Activated naive CD4-positive, alpha-beta T cell treated with anti-CD3 and anti-CD28 coated beads for 36 hours (primary cell): ENCODE measurements around the gene MKLN1. TPM values are rescaled to one million over a fixed set of nuclear protein-coding genes. Genes with fewer than 3 reads are reported as not detected.

Experiments used
- CTCF ChIA-PET: fragments of 350-600 bp; sonication (Branson Sonifier 250); formaldehyde crosslinking; loops from one replicate; lab custom pipeline; 2021; ENCODE audit warnings: antibody characterized with exemption; lab: Charles Lee
- DNase-seq: peaks from one replicate; pipeline ENCODE4 v3.0.0-alpha.2; 2020
- H3K27ac Mint-ChIP-seq: one replicate; pipeline ENCODE4 v1.8.0; 2021; ENCODE audit warnings: mild to moderate bottlenecking, mixed read lengths
- H3K27me3 Mint-ChIP-seq: one replicate; pipeline ENCODE4 v1.8.0; 2021; ENCODE audit warnings: low read depth, mixed read lengths
- H3K36me3 Mint-ChIP-seq: one replicate; pipeline ENCODE4 v1.8.0; 2021; ENCODE audit warnings: low read depth, mixed read lengths
- H3K4me1 Mint-ChIP-seq: one replicate; pipeline ENCODE4 v1.8.0; 2021; ENCODE audit warnings: low read depth, mixed read lengths
- H3K4me3 Mint-ChIP-seq: one replicate; pipeline ENCODE4 v1.8.0; 2021; ENCODE audit warnings: mild to moderate bottlenecking, moderate library complexity, mixed read lengths
- H3K9me3 Mint-ChIP-seq: one replicate; pipeline ENCODE4 v1.8.0; 2021; ENCODE audit warnings: mixed read lengths
- intact Hi-C: fragments of 100-400 bp; cut with micrococcal nuclease; formaldehyde crosslinking; loops from one replicate; pipeline ENCODE4 v1.15.1; 2023
- total RNA-seq, 2 experiments: library from RNA; stranded (reverse); gene quantifications; one replicate each; pipeline ENCODE4 v1.2.3, GENCODE V29; 2021

Gene MKLN1
- 10 to 100 TPM; 29.8 to 34.9 TPM for total RNA-seq

DNA sequence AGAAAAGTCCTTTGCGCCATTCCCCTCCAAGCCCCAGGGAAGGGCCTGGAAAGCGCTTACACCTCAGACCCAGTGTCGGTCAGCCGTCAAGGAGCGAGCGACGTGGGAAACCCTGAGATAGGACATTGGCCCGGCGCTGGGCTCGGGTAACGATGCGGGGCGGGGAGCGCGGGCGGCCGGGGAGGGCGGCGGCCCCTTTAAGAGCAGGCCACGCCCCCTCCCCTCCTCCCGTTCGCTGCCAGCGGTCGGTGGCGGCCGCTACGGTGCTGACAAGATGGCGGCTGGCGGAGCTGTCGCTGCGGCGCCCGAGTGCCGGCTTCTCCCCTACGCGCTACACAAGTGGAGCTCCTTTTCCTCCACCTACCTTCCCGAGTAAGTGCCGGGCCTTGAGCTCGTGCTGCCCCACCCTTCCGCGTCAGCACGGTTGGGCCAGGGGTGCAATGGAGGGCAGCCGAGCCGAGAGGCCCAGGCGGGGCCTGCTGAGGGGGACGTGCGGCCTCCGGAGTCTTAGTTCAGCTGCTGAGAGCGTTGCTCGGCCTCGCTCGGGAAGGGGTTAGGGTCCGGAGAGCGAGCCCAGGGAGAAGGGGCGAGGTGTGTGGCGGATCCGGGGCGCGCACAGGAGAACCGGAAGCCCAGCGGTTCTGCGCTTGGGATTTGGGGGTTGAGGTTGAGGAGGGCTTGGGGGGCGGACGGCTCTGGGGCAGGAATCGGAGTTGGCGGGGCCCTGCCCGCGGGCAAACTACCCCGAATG, at the start of gene MKLN1:
TSS of gene MKLN1 (plus strand) at position 251 of the 751 bp plus-strand sequence. CDS start at position 275, 24 bp downstream.
- Mint-ChIP-seq H3K36me3 (peaks cover 3% of the 10 kb centered on the region), H3K4me1 (peaks cover 54% of the 10 kb centered on the region), H3K27ac (peak within 1 kb of the TSS; percentile 96), H3K4me3 (peak within 1 kb of the TSS; percentile 98), H3K9me3 (no peaks in the 10 kb centered on the region), H3K27me3 (no peaks in the 10 kb centered on the region)
- peak; percentile 90 for DNase-seq
- intact Hi-C loops = loop anchor here (1.0 to 5.0 kb wide), 11 partner anchors 15 to 415 kb away; no protein-coding TSS in a partner anchor
- CTCF ChIA-PET = interaction anchor here (0.5 to 0.6 kb wide), 2 partner anchors 306 to 495 kb away, joined by 3 read pairs; no protein-coding TSS in a partner anchor

DNA sequence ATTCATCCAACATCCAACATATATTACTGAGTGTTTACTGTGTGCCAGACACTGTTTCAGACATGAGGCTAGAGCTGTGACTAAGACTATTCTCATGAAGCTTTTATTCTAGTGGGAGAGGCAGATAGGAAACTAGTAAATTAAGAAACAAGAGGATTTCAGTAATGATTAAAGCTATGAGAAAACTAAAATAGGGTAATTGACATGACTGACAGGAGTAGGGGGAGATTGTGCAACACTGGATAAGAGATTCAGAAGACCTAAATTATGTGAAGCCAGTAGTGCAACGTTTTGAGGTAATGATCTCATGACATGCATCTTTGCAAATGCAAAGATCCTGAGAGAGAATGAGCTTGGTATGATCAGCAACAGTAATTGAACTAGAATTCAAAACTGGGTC, 48.6 kb upstream of the MKLN1 start:
- no peak for DNase-seq
- Mint-ChIP-seq H3K9me3 (no peaks in the 10 kb centered on the region), H3K27me3 (no peaks in the 10 kb centered on the region), H3K4me3 (no peak overlapping the region), H3K4me1 (no peaks in the 10 kb centered on the region), H3K27ac (no peak overlapping the region), H3K36me3 (no peaks in the 10 kb centered on the region)
- CTCF ChIA-PET = interaction anchor here (0.6 to 1.6 kb wide), 2 partner anchors 9 to 1611 kb away, joined by 3 to 4 read pairs; no protein-coding TSS in a partner anchor
- intact Hi-C loops = no loop called here

DNA sequence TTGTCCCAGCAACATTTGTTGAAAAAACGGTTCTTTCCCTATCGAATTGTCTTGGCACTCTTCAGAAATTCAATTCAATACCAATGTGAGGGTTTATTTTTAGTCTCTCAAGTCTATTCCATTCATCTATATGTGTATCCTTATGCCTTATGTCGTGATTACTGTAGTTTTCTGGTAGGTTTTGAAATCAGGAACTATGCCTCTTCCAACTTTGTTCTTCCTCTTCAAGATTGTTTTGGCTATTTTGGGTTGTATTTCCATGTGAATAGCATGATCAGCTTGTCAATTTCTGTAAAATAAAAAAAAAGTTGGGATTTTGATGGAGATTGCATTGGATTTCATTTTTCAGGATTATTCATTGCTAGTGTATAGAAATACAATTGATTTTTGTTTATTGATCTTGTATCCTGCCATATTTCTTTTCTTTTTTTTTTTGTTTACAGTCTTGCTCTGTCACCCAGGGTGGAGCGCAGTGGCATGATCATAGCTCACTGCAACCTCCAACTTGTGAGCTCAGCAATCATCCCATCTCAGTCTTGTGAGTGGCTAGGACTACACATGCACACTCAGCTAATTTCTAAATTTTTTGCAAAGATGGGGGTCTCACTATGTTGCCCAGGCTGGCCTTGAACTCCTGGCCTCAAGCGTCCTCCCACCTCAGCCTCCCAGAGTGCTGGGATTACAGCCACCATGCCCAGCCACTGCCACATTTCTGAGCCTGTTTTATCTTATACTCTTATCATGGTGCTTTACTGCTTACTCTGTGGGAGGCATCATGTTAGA, 46.2 kb upstream of the MKLN1 start:
- H3K27me3 Mint-ChIP-seq = no peaks in the 10 kb centered on the region
- H3K4me1 Mint-ChIP-seq = no peaks in the 10 kb centered on the region
- no peak for DNase-seq
- CTCF ChIA-PET = no interaction called here
- intact Hi-C loops = no loop called here
- H3K9me3 Mint-ChIP-seq = no peaks in the 10 kb centered on the region
- no peaks in the 10 kb centered on the region for H3K36me3 Mint-ChIP-seq
- H3K4me3 Mint-ChIP-seq = no peak overlapping the region
- H3K27ac Mint-ChIP-seq = no peak overlapping the region

DNA sequence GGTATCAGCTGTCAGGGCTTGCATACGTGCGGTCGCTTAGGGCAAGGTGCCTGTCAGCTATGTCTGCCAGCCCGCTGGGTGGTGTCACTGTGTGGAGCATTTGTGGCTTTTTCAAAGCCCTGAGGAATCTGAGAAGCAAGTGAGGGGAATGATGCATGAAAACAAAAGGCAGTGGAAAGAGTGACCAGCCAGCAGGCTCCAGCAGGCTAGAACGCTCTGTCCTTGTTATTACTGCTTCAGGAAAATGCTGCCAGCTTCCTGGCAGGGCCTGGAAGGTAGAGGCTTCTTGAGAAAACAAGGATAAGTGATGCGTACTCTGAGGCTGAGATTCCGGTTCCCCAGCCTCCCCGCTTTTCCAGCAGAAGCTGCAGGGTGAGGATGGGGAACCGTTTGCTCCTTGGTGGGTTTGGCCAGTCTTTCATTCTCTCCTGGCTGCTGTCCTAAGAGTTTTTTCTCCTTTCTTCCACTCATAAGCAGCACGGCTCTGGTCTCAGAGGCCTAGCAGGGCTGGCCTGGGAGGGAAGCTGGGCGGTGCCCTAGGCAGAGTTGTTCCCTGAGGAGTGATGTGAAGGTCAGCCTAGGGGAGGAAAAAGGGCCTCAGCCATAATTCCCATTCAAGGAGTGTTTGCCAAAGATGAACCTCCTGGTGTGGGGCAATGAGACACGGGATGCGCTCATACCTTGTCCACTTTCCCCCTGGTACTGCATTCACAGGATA, 42.8 kb upstream of the MKLN1 start:
- Mint-ChIP-seq H3K4me3 (no peak overlapping the region), H3K36me3 (no peaks in the 10 kb centered on the region), H3K9me3 (peaks cover 9% of the 10 kb centered on the region), H3K27me3 (no peaks in the 10 kb centered on the region), H3K4me1 (no peaks in the 10 kb centered on the region), H3K27ac (no peak overlapping the region)
- CTCF ChIA-PET = no interaction called here
- intact Hi-C loops = no loop called here
- DNase-seq = no peak

DNA sequence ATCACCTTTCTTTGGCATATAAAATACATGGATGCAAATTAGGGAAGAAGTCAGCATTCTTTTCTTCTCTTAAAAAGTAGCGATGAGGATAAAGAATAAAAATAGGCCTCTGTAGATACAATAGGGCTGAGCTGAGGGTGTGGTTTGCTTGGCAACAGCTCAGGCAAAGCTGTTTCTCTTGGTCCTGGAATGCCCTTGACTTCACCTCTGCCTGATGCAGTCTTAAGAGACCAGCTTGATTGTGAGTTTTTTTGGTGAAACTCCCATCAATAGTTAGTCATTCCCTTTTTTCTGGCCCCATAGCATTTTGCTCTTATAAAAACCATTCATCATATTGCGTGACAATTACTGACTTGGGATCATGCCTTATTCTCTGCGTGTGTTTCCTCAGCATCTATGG, 42.1 kb upstream of the MKLN1 start:
- H3K36me3 Mint-ChIP-seq = no peaks in the 10 kb centered on the region
- peaks cover 9% of the 10 kb centered on the region for H3K9me3 Mint-ChIP-seq
- no peak for DNase-seq
- CTCF ChIA-PET = no interaction called here
- H3K4me1 Mint-ChIP-seq = no peaks in the 10 kb centered on the region
- H3K27ac Mint-ChIP-seq = no peak overlapping the region
- no peaks in the 10 kb centered on the region for H3K27me3 Mint-ChIP-seq
- no peak overlapping the region for H3K4me3 Mint-ChIP-seq
- intact Hi-C loops = no loop called here

DNA sequence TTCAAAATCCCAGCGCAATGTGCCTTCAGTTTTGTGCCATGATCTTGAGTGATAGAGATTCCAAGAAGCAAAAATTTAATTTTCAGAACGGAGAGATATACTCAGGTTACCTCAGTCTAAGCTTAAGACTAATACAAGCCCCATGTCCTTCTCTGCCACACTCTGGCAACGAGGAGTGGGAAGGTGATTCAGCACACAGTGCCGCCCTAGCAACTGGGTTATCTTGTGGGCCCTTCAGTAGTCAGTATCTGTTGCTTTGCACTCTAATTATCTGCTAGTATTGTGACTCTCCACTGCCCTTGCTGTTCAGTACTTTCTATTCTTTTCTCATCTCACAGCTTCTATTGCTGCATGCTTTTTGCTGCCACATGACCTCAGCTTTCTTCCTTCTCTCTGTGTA, 39.2 kb upstream of the MKLN1 start:
- H3K27ac Mint-ChIP-seq = no peak overlapping the region

DNA sequence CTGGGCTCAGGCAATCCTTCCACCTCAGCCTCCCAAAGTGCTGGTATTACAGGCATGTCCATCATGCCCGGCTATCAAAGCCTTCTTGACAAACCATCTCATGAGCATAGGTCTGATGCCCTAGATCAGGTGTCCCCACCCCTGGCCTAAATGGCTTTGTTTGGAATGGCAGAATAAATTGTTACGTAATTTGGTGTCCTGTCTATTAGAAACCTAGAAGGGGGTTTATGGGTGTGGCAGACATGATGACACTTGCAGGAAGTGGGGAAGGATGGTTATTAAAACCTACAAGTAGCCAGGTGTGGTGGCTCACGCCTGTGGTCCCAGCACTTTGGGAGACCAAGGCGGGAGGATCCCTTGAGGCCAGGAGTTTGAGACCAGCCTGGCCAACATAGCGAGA, 38.6 kb upstream of the MKLN1 start:
- Mint-ChIP-seq H3K36me3 (no peaks in the 10 kb centered on the region), H3K27ac (no peak overlapping the region), H3K4me1 (no peaks in the 10 kb centered on the region), H3K4me3 (no peak overlapping the region), H3K27me3 (no peaks in the 10 kb centered on the region), H3K9me3 (peaks cover 9% of the 10 kb centered on the region)
- CTCF ChIA-PET = no interaction called here
- DNase-seq = no peak
- intact Hi-C loops = no loop called here

More for the DNA sequence above, 39.2 kb upstream of the MKLN1 start:
- CTCF ChIA-PET = no interaction called here
- no peaks in the 10 kb centered on the region for H3K4me1 Mint-ChIP-seq
- peaks cover 9% of the 10 kb centered on the region for H3K9me3 Mint-ChIP-seq
- H3K27me3 Mint-ChIP-seq = no peaks in the 10 kb centered on the region
- no peaks in the 10 kb centered on the region for H3K36me3 Mint-ChIP-seq
- intact Hi-C loops = no loop called here
- no peak for DNase-seq
- no peak overlapping the region for H3K4me3 Mint-ChIP-seq

DNA sequence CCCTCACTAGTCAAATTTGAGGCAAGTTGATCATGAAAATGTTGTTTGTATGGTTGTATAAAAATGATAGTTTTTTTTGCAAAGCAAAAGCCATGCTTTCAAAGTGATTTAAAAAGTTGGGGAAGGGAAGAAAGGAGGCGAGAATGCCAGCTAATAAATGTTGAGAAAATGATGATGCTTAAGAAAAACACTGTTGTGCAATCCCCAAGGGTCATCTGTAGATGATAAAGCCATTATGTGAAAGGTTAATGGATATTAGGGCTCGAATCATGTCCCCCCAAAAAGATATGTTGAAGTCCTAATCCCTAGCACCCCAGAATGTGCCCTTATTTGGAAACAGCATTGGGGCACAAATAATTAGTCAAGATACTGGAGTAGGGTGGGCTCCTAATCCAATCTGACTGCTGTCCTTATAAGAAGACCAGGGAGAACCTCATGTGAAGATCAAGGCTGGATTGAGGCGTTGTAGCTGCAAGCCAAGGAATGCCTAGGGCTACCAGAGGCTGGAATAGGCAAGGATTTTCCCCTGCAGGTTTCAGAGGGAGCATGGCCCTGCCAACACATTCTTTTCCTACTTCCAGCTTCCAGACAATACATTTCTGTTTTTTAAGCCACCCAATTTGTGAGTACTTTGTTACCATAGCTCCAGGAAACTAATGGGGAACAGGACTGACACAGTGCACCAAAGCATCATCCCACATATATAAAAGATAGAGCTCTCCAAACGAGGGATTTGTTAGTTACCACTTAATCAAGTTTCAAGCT, 35.4 kb upstream of the MKLN1 start:
- no peaks in the 10 kb centered on the region for H3K36me3 Mint-ChIP-seq
- H3K27me3 Mint-ChIP-seq = no peaks in the 10 kb centered on the region
- intact Hi-C loops = no loop called here
- CTCF ChIA-PET = interaction anchor here (0.7 to 1.9 kb wide), 3 partner anchors 11 to 136 kb away, joined by 3 to 5 read pairs (median 4); no protein-coding TSS in a partner anchor
- DNase-seq = no peak
- H3K4me1 Mint-ChIP-seq = no peaks in the 10 kb centered on the region
- no peak overlapping the region for H3K4me3 Mint-ChIP-seq
- H3K9me3 Mint-ChIP-seq = peaks cover 9% of the 10 kb centered on the region
- H3K27ac Mint-ChIP-seq = no peak overlapping the region

DNA sequence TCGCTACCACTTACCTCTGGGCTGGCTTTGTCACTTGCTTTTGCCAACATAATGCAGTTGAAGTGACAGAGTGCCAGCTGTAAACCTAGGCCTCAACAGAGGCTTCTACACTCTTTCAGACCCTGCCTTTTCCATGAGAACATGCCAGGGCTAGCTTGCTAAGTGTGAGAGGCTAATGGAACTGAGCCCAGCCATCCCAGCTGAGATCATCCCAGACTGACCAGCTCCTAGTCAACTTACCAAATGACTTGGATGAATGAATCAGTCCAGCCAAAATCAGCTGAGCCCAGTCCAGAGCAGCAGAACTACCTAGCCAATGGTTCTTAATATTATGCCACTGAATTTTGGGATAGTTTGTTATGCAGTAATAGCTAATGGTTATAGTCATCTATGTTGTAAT, 34.7 kb upstream of the MKLN1 start:
- Mint-ChIP-seq H3K9me3 (peaks cover 3% of the 10 kb centered on the region), H3K4me3 (no peak overlapping the region), H3K36me3 (no peaks in the 10 kb centered on the region), H3K4me1 (no peaks in the 10 kb centered on the region), H3K27me3 (no peaks in the 10 kb centered on the region), H3K27ac (no peak overlapping the region)
- CTCF ChIA-PET = no interaction called here
- DNase-seq = no peak
- intact Hi-C loops = no loop called here

DNA sequence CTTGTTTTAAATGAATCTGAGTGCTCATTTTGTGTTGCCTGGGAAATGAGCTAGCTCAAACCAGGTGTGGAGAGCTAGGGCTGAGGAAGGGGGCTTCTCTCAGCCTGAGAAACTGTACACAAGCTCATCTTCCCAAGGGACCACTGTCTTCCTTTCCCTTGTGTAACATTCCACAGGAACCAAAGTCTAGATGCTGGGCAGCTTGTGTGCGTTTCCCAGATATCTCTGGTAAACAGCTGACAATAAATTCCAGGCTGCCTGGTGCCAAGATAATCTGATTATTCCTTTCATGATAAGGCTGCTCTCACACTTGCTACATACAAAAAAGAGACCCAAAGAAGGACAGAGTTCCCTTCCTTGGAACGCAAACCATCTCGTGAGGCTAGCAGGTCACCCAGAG, 33.1 kb upstream of the MKLN1 start:
- no peaks in the 10 kb centered on the region for H3K27me3 Mint-ChIP-seq
- H3K4me1 Mint-ChIP-seq = no peaks in the 10 kb centered on the region
- CTCF ChIA-PET = interaction anchor here (0.6 to 1.1 kb wide), 2 partner anchors 78 to 219 kb away, joined by 3 to 4 read pairs; no protein-coding TSS in a partner anchor
- no peak overlapping the region for H3K4me3 Mint-ChIP-seq
- no peaks in the 10 kb centered on the region for H3K9me3 Mint-ChIP-seq
- no peaks in the 10 kb centered on the region for H3K36me3 Mint-ChIP-seq
- DNase-seq = no peak
- intact Hi-C loops = no loop called here
- no peak overlapping the region for H3K27ac Mint-ChIP-seq

DNA sequence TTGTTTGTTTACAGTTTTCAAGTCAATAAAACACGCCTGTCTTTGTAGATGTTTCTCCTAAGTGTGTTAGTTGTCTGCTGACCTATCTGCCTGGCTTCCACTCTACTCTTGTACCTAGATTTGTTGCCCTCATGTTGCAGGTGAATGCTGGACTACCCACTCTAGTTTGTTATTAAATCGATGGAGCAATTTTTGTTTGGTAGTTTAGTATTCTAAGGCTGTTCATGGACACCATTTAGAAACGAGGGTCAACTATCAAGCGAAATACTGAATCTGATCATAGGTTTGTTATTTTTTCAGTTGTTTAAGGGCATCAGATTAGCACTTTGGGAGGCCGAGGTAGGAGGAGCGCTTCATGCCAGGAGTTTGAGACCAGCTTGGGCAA, 29.1 kb upstream of the MKLN1 start:
- no peak overlapping the region for H3K27ac Mint-ChIP-seq
- no peaks in the 10 kb centered on the region for H3K4me1 Mint-ChIP-seq
- no peaks in the 10 kb centered on the region for H3K27me3 Mint-ChIP-seq
- CTCF ChIA-PET = no interaction called here
- H3K9me3 Mint-ChIP-seq = no peaks in the 10 kb centered on the region
- intact Hi-C loops = no loop called here
- no peaks in the 10 kb centered on the region for H3K36me3 Mint-ChIP-seq
- DNase-seq = no peak
- no peak overlapping the region for H3K4me3 Mint-ChIP-seq

DNA sequence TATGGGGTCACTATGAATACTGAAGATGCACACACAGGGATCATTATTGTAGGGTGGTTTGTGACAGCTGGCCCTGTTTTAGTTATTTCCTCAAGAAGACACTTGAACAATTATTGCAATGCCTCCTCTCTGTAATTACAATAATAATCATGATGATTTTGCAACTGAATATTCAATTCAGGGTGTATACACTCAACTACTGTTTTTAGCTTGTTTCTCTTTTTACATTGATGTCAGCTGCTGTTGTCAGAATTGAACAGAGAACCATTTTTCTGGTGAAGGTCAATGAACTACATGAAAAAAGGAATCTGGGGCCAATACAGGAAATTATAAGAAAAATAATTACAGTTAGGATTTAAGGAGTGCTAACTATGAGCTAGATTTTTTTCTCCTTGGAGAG, 28.6 kb upstream of the MKLN1 start:
- H3K9me3 Mint-ChIP-seq = no peaks in the 10 kb centered on the region
- H3K27me3 Mint-ChIP-seq = no peaks in the 10 kb centered on the region
- H3K36me3 Mint-ChIP-seq = no peaks in the 10 kb centered on the region
- CTCF ChIA-PET = no interaction called here
- no peak overlapping the region for H3K4me3 Mint-ChIP-seq
- intact Hi-C loops = no loop called here
- DNase-seq = no peak
- no peak overlapping the region for H3K27ac Mint-ChIP-seq
- H3K4me1 Mint-ChIP-seq = no peaks in the 10 kb centered on the region
